Left lobe of liver (tissue), 2 donors: ENCODE data around the gene PNRC2. TPM values are rescaled to one million over a fixed set of nuclear protein-coding genes. Genes with fewer than 3 reads are reported as not detected.
"Not testable (repeated sequence)": the region's sequence is repeated elsewhere in the genome, so short reads cannot be mapped to it uniquely, and the experiment has no call there.

Source experiments
- ATAC-seq: fragments of 200-7000 bp; cut with Tn5 transposase; one replicate; pipeline ENCODE4 v1.9.1; 2020; ENCODE audit warnings: mild to moderate bottlenecking, moderate library complexity
- DNase-seq: peaks from one replicate; pipeline ENCODE4 v3.0.0-alpha.2; 2020; ENCODE audit warnings: low spot score
- total RNA-seq: library from RNA; stranded (reverse); gene quantifications from one replicate; pipeline ENCODE4 v1.2.1, GENCODE V29; 2021
- donor health status: DM: no; HTN: no; CAD: no; lungs with moderate emphysema.
- donor health status: DM: no; HTN: yes; CAD: no.

PNRC2 gene
- total RNA-seq, 1 donor from 2014 or later, result 32.1 TPM

GRCh38 chr1:23984417-23985186, 25.0 kb downstream of the PNRC2 start:
- no peak for ATAC-seq
- DNase-seq, result no peak

GRCh38 chr1:23987038-23987437, 27.4 kb downstream of the PNRC2 start:
- ATAC-seq, DNase-seq: not testable (repeated sequence)

GRCh38 chr1:23989263-23989662, 29.6 kb downstream of the PNRC2 start:
- DNase-seq, result no peak
- ATAC-seq, result no peak

GRCh38 chr1:23992011-23992410, 32.4 kb downstream of the PNRC2 start:
- not testable (repeated sequence) for DNase-seq, ATAC-seq

GRCh38 chr1:23995431-23995837, 35.8 kb downstream of the PNRC2 start:
- ATAC-seq (no peak), DNase-seq (no peak)

- ATAC-seq (no peak), DNase-seq (no peak)
These were observed 37.1 kb downstream of the PNRC2 start for GRCh38 chr1:23996700-23997229.

- DNase-seq (no peak), ATAC-seq (no peak)
These were observed 38.2 kb downstream of the PNRC2 start for GRCh38 chr1:23997812-23998211.

- no peak for ATAC-seq
These were observed 39.6 kb downstream of the PNRC2 start for GRCh38 chr1:23999156-23999671.

GRCh38 chr1:24002695-24003094, 43.1 kb downstream of the PNRC2 start:
- ATAC-seq, result no peak
- no peak for DNase-seq

More at GRCh38 chr1:23999156-23999671, 39.6 kb downstream of the PNRC2 start:
- no peak for DNase-seq

GRCh38 chr1:24003331-24003972, 43.8 kb downstream of the PNRC2 start:
- no peak for DNase-seq
- peak; percentile 21 for ATAC-seq

GRCh38 chr1:24004132-24004531, 44.5 kb downstream of the PNRC2 start:
- DNase-seq (no peak), ATAC-seq (no peak)

- DNase-seq (no peak), ATAC-seq (no peak)
These were observed 45.5 kb downstream of the PNRC2 start for GRCh38 chr1:24005163-24005562.

- no peak for DNase-seq
- ATAC-seq, result no peak
These were observed 47.5 kb downstream of the PNRC2 start for GRCh38 chr1:24007079-24007478.

GRCh38 chr1:24008574-24009184, 49.1 kb downstream of the PNRC2 start:
- not testable (repeated sequence) for ATAC-seq

GRCh38 chr1:24009406-24009805, 49.8 kb downstream of the PNRC2 start:
- ATAC-seq, result no peak
- DNase-seq, result no peak

More at GRCh38 chr1:24008574-24009184, 49.1 kb downstream of the PNRC2 start:
- not testable (repeated sequence) for DNase-seq

GRCh38 chr1:24010650-24011049, 51.0 kb downstream of the PNRC2 start:
- ATAC-seq (no peak), DNase-seq (no peak)

- DNase-seq, ATAC-seq: not testable (repeated sequence)
These were observed 53.2 kb downstream of the PNRC2 start for GRCh38 chr1:24012878-24013277.
